T-helper 2 cell (primary cell): ENCODE results near the gene ABCF2.
A peak's percentile ranks its signal among the peaks of the same experiment; 100 is the strongest.

Experiments
- DNase-seq, 5 experiments: peaks; one replicate each; pipeline versions ENCODE4 v3.0.0 to v3.0.0-alpha.2; 2012 to 2022

ABCF2 gene

DNA sequence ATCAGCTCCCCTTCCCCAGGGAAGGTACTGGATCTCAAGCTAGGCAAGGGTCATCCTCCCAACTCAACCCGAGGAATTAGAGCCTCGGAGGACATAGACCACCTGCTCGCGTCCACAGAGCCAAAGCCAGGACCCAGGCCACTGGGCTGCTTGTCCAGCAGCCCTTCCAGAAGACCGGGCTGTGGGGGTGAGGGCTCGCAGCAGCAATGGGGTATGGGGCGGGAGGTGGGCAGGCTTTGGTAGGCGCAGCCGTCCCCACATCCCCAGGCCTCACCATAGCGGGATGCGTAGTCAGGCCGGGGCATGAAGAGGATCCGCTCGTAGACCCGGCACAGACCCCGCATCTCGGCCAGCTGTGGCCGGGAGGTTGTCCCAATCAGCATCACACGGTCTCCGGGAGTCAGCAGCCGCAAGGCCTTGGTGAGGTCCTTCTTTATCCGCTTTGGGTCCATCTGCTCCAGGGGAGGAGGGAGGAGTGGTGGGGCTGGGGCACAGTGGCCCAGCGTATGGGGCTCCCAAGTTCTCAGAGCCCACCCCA, 34.9 kb downstream of the ABCF2 start:
- no peak for DNase-seq

DNA sequence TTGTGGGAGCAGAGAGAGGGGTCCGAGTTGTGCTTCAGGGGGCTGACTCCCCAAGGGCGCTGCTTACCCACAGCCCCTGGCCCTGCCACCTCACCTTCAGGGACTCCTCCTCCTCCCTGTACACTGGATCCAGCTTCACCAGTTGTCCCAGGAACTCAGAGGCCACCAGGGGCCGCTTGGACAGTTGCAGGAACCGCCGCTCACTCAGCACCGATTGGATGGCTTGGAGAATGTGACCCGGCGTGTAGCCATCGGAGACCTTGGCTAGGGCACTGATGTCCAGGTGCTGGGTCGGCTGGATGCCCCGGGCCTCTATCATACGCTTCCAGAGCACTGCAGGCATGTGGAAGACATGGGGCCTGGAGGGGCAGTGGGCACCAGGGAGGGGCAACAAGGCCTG, 35.5 kb downstream of the ABCF2 start:
- DNase-seq, result no peak

DNA sequence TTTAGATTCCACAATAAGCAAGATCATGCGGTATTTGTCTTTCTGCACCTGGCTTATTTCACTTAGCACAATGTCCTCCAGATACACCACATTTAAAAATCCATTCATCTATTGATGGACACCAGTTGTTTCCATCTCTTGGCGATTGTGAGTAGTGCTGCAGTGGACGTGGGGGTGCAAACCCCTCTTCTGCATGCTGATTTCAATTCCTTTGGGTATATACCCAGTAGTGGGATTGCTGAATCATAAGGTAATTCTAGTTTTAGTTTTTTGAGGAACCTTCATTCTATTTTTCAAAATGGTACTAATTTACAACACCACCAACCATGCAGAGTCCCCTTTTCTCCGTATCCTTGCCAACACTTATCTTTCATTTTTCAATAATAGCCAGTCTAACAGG, 38.0 kb downstream of the ABCF2 start:
- DNase-seq, result no peak

DNA sequence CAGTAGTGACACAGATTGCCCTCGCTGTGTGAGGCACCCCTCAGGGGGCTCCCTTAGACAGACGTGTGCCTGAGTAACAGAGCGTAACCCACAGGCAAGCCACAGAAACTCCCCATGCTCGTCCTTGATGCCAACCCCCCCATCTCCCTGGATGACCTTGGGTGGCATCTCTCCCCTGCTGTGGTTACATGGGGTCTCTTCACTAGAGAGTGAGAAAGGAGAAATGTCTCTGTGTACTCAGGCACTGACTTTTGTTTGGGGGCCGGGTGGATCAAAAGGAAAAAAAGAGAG, 38.8 kb downstream of the ABCF2 start:
- no peak for DNase-seq

DNA sequence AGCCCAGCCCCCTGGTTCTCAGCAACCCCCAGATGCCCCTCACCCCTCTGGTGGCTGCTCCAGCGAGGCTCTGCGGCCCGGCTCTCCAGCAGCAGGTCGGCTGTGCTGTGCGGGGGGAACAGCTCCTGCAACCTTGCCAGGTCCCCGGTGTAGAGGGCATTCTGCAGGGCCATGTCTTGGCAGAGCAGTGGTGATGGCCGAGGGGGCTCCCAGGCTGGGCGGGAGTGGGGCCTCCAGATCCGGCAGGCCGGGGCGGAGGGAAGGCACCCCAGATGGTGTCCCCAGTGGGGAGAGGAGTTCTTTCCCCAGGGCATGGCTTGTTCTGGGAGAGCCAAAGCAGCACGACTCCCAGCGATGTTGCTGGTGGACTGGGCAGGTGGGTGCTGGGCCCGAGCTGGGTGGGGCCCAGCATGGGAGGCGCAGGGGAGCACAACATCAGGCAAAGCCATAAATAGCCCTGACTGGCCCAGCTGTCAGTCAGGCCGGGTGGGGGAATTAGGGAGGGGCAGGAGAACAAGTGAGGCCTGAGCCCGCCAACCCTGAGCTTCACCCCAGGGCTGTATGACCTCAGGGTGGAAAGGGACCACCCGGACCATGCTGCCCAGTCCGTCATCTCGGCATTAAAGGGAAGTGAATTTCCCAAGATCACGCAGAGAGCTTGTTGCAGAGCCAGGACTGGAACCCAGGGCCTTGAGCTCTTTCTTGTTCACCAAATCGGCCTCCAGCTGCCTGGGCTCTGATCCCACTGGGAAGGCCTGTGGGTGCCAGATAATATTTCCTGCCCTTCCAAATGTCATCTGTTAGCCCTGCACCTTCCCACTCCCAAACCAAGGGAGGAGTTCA, 39.4 kb downstream of the ABCF2 start:
- no peak for DNase-seq

DNA sequence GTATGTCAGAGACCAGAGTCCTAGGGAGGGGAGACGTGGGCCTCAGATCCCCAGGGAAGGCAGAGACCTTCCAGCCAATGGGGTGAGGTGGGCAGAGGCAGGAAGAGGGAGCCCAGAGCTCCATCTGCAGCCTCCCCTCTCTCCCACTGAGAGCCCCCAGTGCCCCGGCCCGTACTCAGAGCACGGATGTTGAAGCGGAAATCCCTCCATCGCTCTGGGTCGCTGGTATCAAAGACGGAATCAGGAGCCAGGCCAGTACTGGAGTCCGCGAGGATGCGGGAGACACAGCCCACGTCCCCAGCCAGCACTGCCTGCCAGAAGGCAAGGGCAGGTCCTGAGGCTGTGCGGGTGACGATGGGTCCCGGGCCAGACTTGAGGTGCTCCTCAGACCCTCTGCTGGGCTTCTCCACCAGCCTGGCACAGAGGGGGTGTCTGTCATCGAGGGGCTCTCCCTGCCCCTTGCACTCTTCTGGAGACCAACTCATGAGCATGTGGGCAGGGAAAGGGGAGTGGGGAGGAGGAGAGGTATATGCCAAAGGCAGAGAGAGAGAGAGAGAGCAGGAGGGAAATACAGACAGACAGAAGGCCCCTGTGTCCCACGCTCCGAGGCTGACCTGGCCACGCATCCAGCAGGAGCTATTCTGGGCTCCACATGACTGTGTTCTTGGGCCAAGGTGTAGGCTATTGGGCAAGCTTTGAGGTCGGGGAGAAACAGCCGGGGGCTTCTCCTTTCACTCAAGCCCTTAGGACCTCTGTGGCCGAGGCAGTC, 40.2 kb downstream of the ABCF2 start, which contains the start of gene ASB10:
TSS of gene ASB10 (minus strand) at position 611 of the 769 bp plus-strand sequence. CDS start at position 491, 120 bp downstream.
- DNase-seq, result no peak

DNA sequence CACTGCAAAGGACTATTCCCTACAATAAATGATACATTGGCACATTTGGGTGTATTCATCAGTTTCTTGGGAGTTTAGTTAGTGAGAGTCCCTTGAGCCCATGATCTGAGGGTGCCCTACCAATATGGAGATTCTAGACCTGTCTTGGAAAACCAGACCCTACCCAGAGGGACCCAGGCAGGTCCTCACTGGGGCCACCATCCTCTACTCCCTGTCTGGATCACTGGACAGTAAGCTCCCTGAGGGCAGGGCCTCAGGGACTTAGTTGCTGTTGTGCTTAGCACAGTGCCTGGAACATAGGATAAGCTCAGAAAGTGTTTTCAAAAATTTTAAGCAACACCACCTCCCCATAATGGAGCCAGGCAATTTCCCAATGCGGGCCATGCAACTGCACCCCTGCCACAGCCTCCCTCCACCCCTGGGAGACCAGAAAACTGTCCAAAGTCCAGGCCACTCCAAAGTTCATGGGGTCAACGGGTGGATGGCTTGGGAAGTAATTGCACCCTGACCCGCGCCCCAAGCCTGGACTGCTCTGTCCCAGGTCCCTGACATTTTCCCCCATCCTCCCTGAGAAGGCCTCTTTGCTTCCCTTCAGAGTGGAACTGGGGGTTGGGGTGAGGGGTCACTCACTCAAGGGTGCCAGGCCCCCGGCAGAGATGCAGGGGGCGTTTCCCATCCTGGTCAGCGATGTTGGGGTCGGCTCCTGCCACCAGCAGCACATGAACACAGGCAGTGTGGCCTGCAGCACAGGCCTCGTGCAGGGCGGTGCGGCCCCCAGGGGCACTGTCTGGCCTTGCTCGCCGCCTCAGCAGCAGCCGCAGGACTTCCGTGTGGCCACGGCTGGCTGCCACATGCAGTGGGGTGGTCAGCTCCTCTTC, 41.0 kb downstream of the ABCF2 start:
- no peak for DNase-seq

DNA sequence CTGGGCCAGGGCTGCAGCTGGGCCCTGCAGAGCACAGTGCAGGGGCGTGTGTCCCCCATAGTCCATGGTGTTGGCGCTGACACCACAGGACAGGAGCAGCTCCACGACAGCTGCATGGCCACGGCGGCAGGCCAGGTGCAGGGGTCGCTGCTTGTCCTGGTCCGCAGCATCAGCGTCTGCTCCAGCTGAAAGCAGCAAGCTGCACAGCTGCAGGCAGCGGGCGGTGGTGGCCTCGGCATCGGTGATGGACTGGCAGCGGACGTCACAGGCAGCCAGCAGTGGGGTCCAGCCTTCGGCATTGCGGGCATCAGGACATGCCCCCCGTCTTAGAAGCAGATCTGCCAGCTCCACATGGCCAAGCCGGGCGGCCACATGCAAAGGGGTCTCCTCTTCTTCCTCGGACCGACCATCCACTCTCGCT, 46.0 kb downstream of the ABCF2 start:
- DNase-seq, result no peak

DNA sequence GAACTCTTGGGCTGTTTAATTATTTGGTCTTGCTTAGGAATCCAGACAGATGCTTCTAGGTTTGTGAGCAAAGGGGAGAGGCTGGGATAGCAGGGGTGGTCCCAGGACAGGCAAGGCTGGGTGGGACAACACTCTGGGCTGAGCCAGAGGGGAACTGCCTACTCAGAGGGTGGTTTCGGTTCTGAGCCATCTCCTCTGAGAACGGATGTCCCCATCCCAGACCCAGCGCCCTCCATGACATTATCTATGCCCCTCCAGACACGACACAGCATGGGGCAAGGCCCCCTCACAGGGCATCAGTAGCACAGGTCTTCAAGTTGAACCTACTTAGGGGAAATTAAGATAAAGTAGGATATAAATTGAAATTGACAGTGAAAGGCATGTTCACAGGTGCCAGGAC, 47.1 kb downstream of the ABCF2 start:
- no peak for DNase-seq

DNA sequence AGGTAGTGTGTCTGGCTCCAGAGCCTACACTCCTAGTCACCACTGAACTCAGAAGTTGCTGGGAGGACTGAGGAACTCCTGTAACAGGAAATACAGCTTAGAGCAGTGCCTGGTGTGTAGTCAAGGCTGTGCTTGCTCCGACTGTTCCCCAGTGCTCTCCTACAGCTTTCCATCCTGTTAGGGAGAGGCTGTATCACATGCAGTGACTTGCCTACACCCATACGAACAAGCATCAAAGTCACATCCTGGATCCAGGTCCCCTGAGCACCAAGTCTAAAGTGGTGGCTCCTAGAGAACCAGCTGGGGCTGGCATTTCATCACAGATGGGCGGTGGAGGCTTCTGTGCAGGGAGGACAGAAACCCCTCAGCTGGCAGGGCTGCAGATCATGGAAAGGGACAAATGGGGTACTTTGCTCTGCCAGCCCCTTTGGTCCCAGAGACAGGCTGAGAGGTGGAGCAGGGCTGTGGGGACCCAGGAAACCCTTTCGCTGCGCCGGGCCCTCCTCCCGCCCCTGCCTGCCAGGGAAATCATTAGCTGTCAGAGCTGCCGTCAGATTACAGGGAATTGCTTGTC, 47.6 kb downstream of the ABCF2 start:
- no peak for DNase-seq

DNA sequence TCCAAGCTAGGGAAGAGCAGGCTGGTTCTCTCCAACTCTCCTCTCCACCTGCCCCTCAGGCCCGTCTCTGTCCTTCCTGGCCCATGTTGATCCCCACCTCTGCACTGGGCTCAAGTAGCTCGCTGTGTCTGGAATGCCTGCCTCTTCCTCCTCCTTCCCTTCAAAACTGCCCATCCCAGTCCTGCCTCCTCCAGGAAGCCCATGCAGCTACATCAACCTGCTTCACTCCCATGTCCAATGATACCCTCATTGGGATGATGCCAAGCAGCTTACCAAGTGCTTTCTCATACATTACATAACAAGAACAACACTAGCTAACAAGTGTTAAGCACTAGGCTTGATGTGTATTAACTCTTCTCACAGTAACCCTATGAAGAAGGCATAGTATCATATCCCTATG, 48.2 kb downstream of the ABCF2 start:
- no peak for DNase-seq

DNA sequence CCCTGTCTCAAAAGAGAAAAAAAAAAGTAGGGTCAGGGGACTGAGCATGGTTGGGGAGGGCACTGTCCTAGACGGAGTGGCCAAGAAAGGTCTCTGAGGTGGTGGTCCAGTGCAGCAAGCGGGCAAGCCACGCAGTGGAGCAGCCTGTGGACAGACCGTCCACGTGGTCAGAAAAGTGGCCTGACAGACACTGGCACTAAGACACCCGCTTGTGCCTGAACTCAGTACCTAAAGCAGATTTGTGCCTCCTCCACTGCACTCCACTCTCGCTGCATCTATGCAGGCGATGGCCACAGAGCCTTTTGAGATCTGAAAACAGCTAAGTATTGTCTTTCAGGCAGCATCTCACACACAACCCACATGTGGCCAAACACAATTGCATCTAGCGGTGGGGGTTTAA, 48.8 kb downstream of the ABCF2 start:
- DNase-seq, result no peak

DNA sequence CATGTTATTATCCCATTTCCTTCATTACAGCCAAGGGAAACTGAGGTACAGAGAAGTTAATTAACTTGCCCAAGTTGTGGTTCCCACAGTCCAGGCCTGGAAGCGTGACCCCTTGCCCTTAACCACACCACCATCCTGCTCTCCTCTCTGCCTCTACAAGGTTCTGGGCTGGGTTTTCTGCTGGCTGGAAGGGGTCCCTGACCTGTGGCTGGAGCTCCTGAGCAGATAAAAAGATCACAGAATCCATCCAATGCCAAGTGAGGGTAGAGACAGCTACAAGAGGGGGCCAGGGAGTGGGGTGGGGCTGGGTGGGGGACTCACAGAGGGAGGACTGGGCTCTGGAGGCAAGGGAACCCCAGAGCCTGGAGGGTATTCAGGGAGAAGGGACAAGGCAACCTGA, 49.7 kb downstream of the ABCF2 start:
- DNase-seq, result no peak

DNA sequence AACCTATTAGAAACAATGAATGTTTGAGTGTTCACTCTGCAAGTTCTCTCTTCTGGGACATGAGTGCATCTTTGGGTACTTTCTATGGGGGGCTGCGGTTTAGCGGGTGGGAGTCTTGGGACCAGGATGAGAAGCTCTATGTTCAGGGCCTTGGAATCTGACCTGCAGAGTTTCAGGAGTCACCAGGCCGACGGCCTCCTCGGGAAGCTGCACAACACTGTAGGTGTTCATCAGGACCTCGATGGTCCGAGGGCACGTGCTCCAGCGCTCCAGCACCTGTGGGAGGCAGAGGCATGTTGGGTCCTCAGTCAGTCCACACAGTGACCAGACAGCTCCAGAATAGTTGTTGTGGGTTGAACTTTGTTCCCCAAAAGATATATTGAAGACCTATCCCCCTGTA, 50.6 kb downstream of the ABCF2 start:
- DNase-seq, result no peak

DNA sequence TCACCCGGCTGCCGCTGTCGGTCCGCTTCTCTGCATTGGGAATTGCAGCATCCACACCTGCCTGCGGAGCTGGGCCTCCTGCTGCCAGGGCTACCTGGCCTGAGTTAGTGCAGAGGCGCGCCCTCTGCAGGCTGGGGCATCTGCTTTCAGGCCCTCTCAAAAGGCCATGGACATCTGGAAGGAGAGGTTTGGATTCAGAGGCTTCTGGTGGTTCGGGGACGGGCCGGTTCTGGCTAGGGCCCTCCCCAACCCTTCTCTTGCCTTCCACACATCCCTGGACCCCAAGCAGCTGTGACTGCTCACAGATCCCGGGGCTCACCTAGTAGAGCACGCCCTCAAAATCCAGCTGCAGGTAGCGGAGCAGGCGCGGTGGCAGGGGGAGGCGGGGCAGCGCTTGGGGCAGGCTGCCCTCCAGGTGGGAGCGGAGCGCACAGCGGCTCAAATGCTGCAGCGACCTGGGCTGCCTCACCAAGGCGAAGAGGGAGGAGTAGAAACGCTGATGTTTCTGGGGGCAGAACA, 51.2 kb downstream of the ABCF2 start:
- DNase-seq, result no peak

DNA sequence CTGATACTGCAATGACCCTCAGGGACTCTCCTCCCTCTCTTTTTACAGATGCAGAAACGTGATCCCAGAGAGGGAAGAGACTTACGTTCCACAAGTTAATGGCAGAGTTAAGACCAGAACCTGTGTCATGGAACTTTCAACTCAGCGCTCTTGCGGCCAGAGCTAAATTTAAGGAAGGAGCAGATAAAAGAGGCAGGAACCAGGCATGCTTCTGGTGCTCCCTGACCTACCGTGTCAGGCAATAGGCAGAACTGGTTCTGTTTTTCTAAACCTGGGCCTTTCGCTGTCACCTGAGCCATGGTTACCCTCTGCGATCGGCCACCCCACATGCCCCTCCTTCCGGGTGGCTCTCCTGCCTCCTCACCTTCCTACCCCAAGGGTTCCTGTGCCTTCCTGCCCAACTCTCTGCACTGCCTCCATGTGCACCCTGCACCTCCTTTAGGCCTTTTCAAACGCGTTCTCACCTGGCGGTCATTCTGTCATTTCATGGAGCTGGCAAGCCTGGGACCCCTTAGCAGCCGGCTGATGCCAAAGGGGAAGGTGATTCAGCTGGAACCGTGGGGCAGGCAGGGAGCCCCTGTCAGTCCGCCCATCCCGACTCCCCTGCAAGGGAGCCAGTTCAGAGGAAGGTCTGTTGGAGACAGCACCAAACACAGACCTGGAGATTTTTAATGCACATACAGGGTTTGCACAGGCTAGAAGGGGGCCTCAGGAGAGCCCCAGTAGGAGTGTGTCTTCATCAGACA, 51.8 kb downstream of the ABCF2 start:
- DNase-seq, result no peak

DNA sequence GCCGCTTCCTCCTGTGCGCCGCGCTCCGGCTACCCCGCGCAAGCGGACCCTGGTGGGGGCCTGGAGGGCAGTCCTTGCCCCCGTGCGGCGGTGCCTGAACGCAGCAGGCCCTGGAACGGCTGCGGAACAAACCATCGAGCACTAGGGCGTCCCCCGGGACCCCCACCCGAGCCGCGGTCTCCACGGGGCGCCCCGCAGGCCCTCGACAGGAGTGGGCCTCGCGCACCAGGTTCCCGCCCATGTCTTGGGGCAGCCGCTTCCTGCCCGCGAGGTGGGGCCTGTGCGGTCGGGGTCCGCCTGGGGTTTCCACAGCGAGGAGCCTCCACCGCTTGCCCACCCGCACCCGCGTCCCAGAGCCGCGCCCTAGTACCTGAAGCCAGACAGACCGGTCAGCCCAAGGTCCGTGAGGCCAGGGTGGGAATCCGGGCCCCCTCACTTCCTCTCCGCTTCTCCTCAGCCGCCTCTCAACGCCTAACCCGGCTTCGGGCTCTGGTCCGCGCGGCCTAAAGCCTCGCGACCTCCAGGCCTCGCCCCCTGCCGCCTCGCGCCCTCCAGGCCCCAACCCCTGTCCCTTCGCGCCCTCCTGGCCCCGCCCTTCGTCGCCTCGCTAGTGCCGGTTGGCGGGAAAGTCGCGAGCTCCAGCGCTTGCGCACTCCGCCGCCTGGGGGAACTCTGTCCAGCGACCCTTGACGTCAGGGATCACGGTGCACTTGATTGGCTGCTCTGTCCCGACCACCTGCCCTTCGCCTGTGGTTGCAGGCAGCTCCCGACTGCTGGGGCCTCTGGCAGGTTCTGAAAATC, 52.6 kb downstream of the ABCF2 start:
- DNase-seq, result peak in 3 of 5 experiments; percentile 15 to 39 (median 22)

DNA sequence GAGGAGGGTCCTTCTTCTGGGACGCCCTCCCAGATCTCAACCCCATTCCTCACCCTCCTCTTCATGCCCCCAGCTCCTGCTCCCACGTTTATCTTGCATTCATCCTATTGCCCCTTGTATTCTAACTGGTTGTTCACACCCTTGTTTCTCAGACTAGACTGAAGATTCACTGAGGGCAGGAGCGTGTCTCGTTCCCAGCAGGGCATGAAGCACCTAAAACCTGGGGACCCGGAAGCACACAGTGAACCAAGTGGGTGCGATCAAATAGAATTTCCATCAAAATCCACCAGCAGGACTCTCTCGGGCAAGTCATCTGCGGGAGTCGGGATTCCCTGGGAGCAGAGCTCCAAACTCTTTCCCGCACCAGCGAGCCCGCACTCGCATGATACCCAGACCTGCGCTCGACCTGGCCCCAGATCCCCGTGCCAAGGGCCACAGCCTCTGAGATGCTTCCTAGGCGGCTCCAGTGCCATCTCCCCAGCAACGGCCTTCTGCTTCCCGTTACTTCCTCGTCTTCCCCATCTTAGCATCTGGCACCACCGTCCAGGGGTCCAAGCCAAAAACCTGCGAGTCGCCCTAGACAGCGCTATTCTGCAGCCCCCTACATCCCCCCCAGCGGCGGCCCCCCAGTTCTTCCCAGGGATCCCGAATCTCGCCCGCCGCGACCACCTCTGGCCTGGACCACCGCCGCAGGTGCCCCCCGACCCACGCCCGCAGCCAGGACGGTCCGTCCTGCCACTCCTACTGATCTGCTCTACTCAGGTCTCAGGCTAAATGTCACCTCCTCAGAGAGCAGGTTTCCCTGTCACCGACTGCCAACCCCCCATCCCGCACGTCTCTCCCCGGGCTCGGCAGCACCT, 53.4 kb downstream of the ABCF2 start:
- DNase-seq, result no peak

DNA sequence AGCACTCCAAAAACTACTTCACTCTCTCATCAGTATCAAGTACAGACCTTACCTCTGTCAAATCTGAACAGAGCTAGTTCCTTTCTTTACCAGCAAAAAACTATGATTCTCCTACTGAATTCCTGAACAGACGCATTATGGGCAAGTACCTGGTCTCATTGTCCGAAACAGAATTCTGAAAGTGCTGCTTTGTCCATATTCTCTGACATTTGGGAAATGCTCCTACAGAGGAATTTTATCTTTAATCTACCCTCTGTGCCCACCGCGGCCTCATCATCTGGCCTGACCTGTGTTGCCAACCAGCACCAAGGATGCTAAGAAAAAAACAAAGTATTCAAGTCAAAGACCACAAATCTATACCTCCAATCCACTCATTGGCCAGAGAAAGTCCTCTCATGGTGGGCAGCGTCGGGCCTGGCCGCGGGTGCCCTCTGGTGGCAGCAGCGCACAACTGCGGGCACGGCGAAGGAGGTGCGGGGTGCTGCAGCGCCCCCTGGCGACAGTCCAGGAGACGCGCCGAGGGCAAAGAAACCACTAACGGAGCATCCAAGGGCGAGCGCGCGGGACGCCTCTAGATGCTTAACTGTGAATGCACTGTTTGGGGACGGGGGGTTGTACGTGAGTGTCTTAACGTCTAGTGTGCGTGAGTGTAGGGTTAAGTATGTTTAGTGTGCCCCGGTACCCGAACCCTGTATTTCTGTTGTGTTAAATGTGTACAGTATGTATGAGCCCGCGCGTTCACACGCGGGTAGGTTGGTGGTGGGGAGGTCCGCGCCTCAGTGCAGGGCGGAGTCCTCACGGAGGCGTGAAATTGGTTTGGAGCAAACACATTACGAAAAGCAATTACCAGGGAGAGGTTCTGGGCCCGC, 54.5 kb downstream of the ABCF2 start:
- DNase-seq, result peak; percentile 61 to 79 (median 72)
